T-helper 9 cell (primary cell): ENCODE results near the gene DNAH1.

Experiments
- DNase-seq: peaks from one replicate; pipeline ENCODE4 v3.0.0-alpha.2; 2020

The DNAH1 gene

DNA sequence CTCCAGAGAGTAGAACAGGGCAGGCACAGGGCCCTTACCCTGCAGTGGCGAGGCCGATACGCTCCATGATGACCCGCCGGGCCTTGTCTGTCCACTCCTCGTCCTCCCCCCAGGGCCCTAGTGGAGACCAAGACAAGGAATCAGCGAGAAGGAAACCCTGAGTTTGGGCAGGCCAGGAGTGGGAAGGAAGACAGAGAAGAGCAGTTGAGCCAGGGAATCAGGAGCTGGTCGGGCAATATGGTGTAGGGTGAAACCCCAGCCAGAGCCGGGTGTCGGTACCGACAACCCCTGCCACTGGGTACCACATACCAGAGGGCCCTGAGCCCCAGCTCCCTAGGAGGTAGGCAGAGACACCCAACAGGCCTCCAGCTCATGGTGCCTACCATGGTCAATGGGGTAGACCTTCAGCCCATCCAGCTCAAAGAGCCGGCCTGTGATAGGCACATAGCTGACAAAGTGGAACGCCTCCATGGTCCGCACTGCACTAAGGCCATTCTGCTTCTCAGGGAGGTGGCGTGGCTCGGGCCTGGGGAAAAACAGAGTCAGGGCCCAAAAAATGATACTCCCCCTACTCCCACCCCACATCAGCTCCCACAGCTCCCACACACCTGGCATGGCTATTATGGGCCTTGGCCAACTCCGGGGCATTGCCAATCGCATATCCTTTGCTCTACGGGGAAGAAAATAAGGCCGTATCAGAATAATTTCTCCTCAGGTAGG is 90.8 kb downstream of the DNAH1 start:
- DNase-seq: no peak

DNA sequence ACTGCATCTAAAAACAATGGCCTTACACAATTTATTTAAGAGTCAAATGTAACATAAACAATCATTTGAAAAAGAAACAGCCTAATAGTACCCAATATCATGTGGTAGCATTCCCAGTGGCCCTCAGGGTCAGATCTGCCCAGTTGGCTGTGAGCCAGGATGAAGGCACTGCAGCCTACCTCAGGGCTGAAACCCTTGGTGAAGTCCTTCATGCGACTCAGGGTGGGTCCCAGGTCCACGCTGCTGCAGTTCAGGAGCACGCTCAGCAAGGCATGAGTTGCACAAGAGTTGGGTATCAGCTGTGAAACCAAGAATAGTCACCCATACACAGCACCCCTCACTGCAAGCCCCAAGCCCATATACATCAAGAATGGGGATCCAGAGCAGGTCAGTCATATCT is 91.7 kb downstream of the DNAH1 start:
- no peak for DNase-seq

DNA sequence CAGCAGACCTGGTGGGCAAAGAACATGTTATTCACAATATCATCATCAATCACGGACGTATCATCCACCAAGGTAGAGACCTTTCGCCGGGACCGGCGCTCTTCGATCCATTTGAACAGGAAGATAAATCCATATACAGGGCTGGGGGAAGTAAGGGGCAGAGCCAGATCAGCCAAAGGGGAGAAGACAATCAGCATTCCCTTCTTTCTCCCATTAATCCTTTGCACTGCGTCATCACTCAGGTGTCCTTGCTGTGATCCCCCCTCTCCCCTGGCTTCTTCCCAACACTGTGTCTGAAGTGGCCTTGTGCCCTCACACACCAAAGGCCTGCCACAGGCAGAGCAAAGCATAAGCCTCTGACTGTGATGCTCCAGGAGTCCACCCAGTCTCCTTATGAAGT is 92.3 kb downstream of the DNAH1 start:
- DNase-seq: no peak

DNA sequence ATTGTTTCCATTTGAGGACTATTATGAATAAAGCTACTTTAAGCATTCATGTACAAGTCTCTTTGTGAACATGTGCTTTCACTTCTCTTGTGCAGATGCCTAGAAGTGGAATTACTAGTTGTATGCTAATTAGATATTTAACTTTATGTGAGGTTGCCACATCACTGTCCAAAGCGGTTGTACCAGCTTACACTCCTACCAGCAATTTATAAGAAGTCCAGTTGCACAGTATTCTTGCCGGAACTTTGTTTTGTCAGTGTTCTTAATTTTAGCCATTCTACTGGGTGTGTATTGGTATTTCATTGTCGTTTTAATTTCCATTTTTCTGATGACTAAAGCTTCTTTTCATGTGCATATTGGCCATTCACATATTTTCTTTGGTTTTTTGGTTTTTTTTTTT is 99.7 kb downstream of the DNAH1 start:
- DNase-seq: no peak

DNA sequence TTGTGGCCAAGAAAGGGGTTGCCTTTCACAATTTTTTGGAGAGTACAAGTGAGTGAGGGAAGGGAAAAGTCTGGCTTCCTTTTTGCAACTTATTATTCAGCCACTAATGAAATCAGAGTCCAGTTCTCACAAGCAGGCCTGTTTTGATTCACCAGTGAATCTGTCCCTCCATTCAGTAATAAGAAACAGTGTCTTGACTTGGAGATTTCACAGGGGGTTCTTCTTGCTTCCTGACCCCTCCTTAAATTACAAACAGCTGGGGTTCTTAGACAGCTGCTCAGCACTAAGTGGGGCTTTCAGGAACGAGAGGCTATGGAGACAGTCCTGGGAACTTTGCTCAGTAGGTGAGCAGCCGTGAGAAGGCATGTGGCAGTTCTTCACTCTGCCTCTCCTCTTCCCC is 104.3 kb downstream of the DNAH1 start:
- DNase-seq: no peak

DNA sequence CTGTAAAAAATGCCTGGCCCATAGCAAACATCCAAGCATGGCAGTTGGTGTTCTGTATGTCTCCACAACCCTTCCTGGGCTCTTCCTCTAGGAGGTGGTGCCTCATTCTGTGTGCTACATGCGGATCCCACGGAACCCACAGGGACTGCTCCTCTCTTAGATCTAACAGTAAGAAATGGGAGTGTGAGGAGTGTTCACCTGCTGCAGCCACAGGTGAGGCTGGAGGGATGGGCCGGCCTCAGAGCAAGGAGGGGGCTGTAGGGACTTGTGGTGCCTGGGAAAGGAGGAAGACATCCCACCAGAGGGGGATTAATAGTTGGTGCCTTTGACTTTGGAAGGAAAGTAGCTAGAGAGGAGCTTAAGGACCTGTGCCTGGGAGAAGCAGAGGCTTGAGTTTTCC is 106.5 kb downstream of the DNAH1 start:
- DNase-seq: no peak

DNA sequence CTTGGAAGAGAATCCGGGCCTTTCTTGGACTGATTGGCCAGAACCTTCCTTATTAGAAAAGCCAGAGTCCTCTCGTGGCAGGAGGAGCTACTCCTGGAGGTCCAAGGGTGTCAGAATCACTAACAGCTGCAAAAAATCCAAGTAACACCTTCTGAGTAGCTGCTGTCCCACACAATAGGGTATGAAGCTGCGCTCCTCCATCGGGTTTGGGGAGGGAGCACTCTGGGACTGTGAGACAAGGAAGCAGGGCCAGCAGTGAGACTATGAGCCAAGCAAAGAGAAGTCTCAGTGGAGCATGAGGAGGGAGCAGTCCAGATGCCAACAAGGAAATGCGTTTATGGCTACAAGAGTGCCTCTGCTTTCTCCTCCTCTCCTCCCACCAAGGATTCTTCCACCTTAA is 107.1 kb downstream of the DNAH1 start:
- no peak for DNase-seq

DNA sequence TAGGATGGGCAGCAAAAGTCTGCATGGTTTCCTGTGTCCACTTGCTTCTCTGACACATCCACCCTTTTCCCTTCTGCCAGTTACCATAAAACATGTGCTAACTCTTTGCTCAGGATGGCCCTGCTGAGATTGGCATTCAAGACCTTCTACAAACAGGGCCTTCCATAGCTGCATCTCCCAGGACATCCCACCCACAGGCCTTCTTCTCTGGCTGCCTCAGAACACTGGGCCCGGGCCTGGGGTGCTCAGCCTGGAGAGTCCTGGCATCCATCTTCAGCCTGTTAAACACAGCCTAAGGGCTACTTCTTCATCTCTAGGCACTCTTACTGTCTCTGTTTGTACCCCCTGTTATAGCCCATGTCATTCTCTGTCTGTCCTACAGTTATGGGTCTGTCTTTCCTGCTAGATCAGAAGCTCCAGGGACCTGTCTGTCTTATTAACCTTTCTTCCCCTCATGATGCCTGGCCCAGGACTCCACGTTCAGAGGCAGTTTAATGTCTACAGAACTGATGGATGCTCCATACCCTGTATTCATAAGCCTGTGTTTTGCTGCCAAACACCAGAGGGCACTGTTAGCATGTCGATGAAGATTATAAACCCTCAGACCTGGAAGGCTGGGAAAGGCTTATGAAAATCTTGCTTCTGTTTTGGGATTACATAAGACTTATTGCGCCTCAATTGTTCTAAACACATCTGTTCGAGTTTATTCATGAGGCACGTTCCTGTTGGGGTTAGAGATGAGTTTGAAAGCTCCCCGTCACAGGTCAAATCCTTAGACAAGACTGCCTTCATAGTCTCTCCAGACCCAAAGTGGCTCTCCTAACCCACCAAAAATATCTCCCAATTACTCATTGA is 112.3 kb downstream of the DNAH1 start:
- no peak for DNase-seq

DNA sequence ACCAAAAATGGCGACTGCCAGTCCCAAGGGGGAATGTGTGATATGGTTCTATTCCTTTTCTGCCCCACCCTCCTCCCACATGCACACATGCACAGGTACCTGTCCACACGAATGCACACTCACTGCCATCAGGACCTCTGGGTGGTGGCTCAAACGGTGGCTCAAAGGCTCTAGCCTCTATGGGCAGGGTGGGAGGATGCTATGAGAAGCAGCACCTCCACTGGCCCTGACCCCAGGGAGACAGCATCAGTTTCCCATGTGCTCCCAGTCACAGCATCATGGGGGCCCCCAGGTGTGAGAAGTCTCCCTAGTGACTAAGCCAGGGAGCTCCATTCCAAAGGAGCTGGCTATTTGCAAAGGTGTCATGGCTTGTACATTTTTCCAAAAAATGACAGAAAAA is 112.9 kb downstream of the DNAH1 start:
- DNase-seq: no peak

DNA sequence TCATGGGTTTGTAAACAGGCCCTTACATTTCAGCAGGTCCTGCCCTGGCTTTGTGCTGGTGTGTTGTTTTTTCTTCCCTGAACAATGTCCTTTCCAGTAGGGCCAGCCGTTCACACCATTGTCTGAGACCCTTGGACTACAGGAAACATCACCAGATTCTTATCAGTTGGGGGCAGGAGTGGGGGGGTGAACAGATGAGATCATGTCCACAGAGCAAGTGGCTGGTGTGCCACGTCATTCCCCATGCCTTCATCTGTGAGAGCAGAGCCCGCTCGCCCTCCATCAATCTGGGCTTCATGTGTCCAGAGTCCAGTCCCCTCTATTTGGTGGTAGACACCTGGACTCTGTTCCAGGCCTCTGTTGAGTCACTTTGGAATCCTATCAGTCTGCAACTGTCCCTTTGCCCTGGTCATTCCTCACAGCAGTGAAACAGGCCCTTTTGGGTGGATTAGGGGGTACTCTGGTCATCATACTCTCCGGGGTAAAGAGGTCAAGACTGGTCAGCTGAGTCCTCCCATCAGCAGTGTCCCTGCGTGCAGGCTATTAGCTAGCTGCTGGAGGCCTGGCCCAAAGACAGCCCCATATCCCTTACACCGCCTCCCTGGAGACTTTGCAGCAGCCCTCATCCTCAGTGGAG is 113.8 kb downstream of the DNAH1 start:
- DNase-seq: no peak

DNA sequence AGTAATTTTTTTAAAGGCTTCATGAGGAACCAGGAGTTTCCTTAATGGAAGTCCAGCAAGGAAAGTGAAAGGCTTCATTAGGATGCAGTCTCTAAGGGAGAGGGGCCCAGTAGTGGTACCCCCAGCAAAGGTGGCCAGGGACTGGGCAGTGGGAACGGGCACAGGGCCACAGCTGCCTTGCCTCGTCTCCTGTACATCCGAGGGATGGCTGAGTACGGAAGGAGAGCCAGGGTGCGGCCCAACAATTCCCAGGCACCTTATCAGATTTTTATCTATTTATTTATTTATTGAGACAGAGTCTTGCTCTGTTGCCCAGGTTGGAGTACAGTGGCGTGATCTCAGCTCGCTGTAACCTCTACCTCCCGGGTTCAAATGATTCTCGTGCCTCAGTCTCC is 114.3 kb downstream of the DNAH1 start:
- DNase-seq: no peak

DNA sequence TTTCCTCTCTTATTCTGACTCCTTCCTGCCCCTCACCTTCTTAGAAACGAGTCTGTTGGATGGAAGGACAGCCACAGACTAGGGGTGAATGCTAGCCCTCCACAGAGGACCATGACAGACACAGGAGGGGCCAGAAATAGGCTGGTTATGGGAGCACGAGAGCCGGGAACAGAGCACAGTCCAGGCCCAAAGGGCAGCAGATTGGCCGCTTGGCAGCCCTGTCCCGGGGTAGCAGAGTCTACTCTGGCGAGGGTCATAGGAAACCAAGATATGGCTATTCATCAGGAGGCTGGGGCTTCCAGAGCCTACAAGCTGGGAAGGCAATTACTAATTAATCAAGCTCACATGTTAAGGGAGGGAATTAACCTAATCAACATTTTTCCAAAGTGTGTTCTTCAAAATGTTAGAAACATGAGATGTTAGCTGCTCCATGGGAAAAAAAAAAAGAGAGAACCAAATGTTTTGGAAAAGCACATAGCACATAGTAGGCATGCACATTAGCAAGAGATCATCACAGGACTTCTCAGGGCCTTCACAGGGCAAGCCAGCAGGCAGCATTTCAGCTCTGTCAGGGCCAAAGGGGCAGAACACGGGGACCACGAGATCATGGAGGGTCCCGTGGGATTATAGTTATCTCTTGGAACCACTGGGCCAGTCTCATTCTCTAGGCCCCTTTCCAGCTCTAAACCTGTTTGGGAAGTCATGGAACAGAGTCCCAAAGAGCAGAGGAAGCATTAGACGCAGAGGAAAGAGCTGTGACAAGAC is 115.5 kb downstream of the DNAH1 start:
- no peak for DNase-seq

DNA sequence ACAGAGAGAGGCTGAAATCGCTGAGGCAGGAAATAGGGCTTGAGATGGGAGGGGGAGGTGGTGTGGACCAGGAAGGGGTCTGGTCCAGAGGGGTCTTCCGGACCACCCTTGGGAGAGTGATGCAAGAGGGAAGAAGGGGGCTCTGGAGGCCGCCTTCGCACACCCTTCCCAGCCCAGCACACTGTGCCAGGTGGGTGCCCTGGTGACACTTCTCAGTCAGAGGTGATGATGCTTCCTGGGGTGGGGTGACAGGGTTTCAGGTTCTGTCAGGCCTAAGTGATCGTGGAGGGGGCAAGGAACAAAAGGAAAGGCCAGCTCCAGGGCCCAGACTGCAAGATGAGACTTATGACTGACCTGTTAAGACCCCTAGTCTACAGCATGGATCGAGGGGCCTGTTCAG is 116.1 kb downstream of the DNAH1 start:
- no peak for DNase-seq

DNA sequence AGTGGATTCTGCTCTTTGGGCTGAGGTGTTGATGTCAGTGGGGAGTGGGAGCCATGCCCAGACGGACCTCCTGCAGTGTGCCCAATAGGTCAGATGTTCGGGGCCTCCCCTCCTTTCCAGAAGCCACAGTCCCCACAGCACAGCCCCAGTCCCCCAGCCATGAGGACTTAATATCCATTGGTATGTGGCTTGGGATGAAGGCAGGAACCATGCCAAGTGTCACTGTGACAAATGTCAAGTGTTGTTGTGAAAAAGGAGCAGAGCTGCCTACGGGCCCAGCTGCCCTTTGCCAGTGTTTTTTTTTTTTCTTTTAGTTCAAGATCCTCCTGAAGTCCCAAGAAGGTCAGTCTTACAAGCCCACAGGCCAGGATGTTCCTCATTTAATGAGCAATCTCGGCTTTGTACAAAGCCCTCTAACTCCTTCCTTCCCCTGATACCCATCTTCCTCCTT is 116.6 kb downstream of the DNAH1 start:
- DNase-seq: no peak

DNA sequence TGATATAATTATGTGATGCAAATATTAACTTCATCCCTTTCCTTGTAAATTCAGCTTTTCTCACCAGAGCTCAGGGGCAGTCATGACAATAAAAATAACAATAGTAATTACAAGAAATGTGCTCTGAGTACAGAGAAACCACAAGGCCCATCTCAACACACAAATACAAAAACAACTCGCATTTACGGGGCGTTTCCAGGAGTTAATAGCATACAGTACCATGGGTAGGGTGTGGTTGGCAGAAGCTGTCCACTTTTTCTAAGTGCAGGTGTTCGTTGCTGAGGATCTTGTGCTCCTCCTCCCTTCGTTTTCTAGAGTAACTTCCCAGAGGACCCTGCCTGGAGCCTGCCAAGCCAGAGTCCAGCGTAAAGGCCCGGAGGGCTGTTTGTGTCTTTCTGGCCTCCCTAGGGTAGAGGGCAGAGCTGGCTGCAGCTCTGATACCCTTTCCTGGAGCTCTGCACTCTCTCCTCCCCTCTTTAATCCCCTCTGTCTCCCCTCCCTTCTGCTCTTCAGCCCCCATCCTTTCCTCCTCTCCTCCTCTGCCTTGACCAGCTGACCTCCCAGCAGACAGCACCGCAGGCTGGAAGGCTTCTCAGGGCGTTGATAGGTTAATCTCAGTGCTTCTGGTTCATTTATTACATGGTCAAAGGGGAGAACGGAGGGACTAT is 117.3 kb downstream of the DNAH1 start:
- DNase-seq: no peak

DNA sequence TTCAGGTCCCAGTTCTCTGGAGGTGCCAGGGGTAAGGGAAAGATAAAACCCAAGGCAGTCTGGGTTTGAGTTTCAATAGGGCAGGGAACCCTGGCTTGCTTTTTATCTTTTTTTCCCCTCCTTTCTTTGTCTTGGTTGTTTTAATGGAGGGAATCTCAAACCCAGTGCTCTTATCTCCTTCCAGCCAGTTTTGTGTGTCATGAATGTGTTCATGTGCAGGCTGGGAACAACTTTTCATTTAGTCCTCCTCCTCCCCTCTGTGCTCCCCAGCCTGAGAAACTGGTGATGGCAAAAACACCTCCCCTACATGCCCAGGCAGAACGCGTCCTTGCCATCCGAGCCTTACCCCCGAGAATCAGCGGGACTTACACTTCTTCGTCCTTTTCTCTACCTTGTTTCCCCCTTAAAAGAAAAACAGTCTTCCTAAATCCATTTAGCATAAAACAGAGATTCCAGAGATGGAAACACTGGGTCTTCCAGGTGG is 117.9 kb downstream of the DNAH1 start:
- DNase-seq: no peak

DNA sequence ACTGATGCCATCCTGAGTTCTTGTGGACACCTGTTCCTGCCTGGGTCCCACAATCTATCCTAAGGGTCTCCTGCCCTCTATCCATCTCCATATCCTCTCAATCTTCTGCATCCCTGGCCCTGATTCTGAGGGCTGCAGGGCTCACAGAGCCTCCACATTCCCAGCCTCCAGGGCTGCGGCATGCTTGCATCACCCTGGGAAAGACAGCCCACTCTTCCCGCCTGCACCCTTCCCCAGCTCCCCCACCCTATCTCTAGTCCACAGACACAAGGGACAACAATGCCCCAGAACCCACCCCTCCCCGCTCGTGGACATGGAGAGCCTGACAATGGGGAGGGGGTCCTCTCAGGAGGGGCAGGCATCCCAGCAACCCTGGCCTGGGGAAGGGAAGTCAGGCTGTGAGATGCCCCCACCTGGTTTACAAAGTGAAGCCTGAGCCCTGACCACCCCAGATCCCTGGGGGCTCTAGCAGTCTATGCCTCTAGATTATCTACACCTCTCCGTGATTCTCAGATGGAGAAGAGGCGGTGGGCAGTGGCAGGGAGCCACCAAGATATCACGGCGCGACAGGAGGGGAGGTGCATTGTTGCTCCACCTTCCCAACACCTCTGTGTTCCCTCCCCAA is 118.5 kb downstream of the DNAH1 start:
- DNase-seq: no peak

DNA sequence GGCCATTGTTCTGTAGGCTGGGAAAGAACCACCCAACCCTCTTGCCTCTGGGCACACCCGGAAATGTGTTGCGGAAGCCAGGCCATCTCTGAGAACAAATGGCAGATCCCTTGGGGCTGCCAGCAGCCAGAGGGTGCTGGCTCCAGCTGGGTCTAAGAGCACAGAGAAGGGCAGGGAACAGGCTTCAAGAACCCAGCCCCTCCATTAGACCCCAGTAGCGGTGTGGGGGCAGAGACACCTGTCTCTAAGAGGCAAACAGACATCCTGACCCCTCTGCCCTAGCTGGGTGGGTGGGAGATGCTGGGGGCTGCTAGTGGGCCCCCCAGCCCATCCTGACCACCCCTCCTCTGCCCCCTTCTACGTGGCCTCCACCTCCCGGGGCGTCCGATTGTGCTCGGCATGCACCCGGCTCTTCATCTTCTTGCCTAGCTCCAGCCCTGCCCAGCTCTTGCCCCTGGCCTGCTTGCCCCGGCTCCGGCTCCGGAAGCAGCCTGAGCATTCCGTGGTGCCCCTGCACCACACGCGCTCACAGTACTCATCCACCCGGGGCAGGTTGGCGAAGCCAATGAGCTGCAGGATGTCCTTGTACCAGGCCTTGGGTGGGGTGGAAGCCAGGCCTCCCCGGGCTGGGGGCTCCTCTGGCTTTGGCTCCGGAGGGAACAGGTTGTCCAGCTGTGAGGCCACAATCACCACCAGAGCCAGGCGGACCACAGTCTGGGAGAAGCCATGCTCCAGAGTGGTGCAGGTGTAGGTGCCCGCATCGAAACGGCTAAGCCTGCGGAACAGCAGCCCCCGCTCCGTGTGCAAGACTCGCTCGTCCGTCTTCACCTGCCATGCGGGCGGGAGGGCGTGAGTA is 119.4 kb downstream of the DNAH1 start:
- no peak for DNase-seq

DNA sequence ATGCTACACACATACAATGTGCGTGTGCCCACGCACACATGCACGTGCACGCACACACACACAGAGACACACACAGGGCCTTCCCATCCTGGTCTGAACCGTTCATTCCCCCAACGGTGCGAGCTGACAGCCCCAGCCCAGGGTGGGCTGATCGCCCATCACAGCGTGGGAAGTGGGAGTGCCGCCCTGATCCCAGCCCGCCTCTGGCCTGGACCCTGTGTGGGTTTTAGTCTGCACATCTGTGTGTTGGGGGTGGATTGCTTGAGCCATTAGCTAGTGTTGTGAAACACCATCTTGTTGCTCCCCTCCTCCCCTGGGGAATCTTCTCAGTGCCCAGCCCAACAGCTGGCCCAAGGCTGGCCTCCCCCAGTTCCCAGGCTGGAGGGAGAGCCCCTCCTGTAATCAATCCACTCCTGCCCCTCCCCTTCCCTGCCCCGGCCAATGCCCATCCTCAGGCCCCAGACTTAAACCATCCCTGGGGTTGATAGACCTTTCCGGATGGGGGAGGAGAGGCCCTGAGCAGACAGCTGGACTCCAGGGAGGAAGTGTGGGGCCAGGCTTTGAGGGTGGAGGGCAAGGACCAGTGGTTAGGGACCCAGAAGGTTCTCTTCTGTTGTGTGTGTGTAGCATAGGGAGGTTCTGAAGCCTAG is 120.5 kb downstream of the DNAH1 start:
- no peak for DNase-seq
